GM21515 (cell line): ENCODE data around the gene PLAU.
"Not testable (repeated sequence)": the region's sequence is repeated elsewhere in the genome, so short reads cannot be mapped to it uniquely, and the experiment has no call there.

Experiments
- ATAC-seq: cut with Tn5 transposase; IDR thresholded peaks from one replicate; pipeline ENCODE4 v1.9.1; 2021; ENCODE audit not compliant: unreplicated experiment

The PLAU gene

GRCh38 chr10:73876566-73876965 lies 34.4 kb upstream of the PLAU start:
- ATAC-seq: no peak

- ATAC-seq: no peak
Observed at GRCh38 chr10:73876971-73877370, 34.0 kb upstream of the PLAU start.

DNA sequence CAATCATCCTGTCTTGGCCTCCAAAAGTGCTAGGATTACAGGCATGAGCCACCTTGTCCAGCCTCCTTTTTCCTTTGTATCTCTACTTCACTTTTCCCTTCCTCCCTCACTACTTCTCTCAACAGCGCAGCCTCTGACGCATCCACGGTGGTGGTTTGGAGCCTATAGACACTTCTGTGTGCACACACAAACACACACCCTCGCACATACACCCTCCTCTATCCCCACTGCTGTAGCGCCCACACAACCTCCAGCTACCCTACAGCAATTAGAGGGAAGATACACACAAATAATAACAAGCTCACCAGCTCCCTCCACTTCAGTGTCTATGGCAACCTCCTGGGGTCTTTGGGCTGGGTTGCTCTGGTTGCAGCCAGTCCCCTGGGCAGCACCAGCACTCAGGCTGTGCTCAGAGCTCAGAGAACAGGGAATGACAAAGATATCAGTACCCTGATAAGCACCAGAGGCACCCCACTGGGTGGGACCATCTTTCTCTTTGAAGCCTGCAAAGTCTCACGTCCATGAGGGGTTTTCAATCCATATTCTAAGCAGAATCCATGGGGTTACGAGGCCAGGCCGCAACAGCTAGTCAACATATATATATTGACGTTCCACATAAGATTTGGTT lies 33.3 kb upstream of the PLAU start:
- no peak for ATAC-seq

GRCh38 chr10:73878365-73878764 lies 32.6 kb upstream of the PLAU start:
- ATAC-seq: no peak

DNA sequence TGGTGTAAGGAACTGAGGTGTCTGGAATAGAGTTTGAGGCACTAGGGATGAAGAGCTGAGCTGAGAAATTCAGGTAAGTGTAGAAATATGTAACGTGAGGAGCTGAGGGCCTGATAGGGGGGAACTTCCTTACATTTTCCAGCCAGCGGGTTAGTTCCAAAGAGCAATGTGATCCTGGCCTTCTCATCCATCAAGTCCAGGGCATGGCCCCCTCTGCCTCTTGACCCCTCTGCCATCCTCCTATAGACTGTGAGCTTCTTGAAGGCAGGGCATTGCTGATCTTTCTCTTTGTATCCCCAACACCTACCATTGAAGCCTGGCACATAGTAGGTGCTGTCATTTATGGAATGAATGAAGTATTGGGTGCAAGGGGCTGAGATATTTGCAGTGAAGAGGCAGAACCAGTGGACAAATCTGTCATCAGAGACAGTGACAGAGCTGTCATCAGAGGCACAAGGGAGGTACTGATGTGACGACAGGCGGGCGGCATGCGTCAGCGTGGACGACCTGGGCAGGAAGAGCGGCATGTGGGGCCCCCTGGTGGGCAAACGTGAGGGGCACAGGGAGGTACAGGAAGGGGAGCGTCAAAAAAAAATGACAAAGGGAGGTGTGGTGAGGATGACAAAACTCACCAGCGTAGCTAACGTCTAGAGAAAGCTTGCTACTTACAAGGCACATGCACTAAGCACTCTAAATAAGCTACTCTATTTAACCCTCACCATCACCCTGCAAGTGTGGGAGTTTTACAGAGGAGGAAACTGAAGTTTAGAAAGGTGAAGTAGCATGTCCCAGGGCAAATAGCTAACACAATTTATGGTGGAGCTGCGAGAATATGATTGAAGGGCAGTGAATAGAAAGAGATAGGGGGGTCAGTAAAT lies 31.4 kb upstream of the PLAU start:
- ATAC-seq: peak; percentile 72

DNA sequence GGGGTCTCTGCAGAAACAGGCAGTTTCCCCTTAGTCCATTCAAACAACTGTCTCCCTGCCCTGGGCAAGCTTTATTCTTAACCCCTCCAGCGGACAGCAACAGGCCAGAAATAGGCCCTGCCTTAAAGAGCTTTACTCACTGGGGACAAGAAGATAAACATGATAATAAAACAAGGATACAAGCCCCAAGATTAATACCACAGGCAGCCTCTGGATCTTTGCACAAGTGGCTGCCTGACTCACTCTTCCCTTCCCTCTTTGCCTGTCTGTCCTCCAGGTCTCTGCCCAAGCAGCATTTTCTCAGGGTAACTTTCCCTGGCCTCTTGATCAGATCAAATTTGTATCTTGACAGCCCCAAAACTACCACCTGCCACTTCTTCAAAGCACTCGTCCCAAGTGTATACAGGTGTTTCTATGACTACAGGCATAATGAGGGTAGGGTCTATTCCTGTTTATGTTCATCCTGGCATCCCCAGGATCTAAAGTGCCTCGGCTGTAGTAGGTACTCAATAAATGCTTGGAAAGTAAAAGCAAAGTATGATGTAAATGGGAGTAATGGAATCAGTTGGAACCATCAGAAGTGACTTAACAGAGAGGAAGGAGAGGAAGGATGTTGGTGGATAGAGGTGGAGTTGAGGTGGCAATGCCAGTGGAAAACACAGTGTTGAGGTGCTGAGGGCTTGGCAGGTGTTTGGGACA lies 29.6 kb upstream of the PLAU start:
- no peak for ATAC-seq

DNA sequence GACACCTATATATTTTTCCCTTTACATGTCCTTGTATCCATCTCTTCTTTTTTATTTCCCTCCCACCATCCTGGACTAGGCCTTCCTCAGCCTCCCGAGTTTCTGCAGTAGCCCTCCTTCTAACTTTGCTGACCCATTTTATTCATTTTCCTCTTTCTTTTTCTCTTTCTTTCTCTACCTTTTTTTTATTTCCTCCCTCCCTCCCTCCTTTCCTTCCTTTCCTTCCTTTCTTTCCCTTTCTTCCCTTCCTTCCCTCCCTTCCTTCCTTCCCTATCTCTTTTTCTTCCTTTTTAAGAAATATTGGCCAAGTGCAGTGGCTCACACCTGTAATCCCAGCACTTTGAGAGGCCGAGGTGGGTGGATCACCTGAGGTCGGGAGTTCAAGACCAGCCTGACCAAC lies 26.9 kb upstream of the PLAU start:
- ATAC-seq: no peak

DNA sequence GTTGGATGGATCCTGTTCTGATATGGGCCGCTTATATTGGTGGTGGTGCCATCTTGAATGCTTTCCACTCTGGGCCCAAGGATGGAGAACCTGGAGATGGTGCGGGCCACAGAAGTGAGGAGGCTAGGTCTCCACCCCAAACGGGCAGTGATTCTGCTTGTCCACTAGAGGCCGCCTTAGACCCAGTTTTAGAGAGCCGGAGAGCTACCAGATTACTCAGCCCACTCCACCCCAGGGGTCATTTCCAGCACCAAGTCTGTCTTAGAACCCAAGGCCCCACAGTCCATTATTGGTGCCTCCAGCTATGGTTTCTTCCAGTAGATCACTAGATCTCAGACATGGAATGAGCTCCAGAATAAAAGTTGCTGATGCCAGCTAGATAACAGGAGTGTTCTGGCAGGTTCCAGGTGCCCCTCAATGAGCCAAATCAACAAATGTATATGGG lies 24.8 kb upstream of the PLAU start:
- ATAC-seq: peak; percentile 66

DNA sequence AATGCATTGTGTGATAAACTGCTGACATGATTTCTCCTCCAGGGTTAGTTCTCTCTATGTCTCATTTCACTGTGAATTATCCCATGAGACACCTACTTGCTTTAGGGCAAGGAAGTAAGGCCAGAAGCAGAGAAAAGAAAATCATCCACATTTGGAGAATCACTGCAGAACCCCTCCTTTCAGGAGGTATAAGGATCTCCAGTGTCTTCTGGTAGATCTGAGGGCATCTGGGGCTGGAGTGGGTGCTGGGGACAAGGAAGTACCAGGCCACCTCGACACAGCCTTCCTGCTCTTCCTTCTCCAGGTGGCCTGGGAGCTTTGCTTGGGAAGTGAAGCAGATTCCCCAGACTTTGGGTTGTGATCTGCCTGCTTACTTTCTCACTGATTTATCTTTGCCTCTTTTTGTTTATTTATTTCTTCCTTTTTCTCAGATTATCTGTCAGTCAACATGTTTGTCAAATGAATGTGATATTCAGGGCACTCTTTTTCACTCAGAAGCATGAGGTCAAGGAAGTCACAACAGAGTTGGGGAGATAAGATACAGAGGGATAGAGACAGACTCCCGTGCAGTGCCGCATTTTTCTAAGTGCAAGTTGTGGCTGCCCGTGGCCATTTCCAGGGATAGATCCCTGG lies 24.2 kb upstream of the PLAU start:
- no peak for ATAC-seq

GRCh38 chr10:73887294-73888039 lies 23.5 kb upstream of the PLAU start:
- no peak for ATAC-seq

DNA sequence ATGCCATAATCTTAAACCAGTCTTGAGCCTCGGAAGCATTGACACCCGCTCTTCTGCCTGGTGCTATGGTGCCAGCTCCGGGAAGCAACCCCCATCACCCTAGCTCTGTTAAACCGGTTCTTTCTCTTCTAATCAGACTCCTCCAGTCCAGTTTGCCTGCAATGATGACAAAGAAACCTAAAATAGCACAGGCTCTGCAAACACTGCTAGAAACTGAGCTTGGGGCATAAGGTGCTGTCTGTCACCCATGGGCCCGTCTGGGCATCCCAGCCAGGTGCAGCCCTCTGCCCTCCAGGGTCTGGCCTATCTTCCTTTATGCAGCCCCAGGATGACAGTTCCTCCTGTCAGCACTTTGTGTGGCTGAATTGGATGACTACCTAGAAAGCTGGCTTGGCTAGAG lies 22.4 kb upstream of the PLAU start:
- no peak for ATAC-seq

DNA sequence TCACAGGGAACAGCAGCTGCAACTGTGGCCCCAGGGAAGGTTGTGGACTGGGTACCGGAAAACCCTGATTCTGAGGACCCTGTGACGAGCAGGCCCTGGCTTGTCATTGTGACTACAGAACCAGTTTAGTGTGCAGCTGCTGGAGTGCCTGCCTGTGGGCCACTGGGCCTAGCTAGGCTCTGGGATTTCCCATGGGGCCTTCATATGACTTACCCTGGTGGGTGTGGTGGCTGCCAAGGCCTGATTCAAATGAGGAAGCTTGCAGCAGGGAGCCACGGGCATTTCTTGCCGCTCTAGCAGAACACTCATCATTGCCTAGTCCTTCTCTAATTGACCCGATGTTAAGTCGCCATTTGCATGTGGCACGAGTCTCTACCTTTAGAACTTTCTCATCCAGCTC lies 21.9 kb upstream of the PLAU start:
- ATAC-seq: no peak

- not testable (repeated sequence) for ATAC-seq
Observed at GRCh38 chr10:73889416-73889815, 21.5 kb upstream of the PLAU start.

DNA sequence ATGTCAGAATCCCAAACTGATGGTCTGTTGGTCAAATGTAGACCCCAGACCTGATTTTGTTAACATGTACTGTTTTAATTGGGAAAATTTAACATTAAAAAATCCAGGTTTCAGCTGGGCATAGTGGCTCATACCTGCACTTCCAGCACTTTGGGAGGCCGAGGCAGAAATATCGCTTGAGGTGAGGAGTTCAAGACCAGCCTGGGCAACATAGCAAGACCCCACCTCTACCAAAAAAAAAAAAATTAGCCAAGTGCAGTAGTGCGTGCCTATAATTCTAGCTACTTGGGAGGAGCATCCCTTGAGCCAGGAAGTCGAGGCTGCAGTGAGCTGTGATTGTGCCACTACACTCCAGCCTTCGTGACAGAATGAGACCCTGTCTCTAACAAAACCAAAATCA lies 20.7 kb upstream of the PLAU start:
- ATAC-seq: no peak

DNA sequence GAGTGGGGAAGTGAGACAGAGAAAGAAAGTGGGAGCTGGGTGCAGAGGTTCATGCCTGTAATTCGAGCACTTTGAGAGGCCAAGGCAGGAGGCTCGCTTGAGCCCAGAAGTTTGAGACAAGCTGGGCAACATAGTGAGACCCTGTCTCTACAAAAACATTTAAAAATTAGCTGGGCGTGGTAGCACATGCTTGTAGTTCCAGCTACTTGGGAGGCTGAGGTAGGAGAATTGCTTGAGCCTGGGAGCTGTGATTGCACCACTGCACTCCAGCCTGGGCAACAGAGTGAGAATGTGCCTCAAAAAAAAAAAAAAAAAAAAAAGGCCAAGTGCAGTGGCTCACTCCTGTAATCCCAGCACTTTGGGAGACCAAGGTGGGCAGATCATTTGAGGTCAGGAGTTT lies 20.1 kb upstream of the PLAU start:
- ATAC-seq: not testable (repeated sequence)

GRCh38 chr10:73891540-73891939 lies 19.4 kb upstream of the PLAU start:
- ATAC-seq: no peak

GRCh38 chr10:73892310-73893030 lies 18.5 kb upstream of the PLAU start:
- ATAC-seq: no peak

DNA sequence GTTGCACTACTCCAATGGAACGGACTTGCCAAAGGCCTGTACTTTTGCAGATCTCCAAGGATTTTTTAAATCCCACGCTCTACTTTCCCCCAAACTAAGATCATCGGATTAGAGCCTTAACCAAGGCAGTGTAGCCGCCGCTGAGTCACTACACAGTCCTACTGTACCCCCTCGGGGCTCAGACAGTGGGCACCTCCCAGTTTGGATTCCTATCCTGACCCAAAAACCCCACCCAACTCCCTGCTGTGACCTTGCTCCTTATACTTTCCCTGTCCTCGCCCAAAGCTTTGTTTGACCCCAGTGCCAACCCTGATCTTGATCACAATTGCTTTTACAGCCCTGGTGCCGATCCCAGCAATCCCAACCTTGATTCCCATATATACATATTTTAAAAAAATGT lies 17.5 kb upstream of the PLAU start:
- ATAC-seq: no peak

DNA sequence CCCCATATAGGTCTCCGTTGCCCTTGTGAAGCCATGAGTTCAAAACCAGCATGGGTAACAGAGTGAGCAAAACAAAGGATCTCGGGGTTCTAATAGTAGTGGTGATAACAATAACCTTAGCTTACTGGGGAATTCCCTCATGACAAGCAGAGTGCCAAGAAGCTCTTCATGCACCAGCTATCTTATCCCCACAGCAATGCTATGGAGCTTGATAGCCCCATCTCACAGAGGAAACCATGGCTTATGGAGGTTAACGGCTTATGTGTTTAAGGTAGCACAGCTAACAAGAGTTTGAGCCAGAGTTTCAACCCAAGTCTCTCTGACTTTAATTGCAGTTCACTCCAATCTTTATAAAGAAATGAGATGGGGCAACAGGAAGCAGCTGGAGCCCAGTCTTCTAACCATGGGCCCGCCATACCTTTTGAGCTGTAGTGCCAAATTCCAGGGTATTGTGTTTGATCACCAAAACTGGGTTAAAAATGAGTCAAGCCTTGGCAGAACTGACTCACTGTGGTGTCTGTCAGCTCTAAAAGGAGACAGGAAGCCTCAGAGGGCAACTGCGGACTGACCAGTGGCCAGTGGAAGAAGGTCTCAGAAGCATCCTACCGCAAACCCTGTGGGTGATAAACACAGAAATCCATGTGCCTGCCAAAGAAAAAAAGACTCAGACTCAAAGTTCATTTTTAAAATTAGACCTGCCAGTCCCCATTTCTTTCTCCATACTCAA lies 16.5 kb upstream of the PLAU start:
- ATAC-seq: no peak
